Panc1 (cell line): ENCODE results near the gene EXOC8.

Experiments
- SIN3A ChIP-seq: IDR thresholded peaks from 2 replicates; pipeline ENCODE4 v1.6.1; 2012; ENCODE audit warnings: low read depth, mild to moderate bottlenecking, low read length, moderate library complexity, borderline replicate concordance; ENCODE audit not compliant: insufficient read depth
- TF ChIP-seq, protein P1 (sequence below), 2 experiments: IDR thresholded peaks; 2 replicates each; pipeline ENCODE4 v1.6.1; 2011 to 2012; ENCODE audit warnings: low read depth in 2 of 2, control low read depth in 1 of 2, low read length in 1 of 2, mild to moderate bottlenecking in 1 of 2, moderate library complexity in 1 of 2; ENCODE audit not compliant: insufficient read depth in 1 of 2
- TF ChIP-seq, protein P2 (sequence below): fragments of 450-650 bp; IDR thresholded peaks from 2 replicates; pipeline ENCODE4 v1.5.1; 2017; ENCODE audit warnings: mild to moderate bottlenecking

DNA sequence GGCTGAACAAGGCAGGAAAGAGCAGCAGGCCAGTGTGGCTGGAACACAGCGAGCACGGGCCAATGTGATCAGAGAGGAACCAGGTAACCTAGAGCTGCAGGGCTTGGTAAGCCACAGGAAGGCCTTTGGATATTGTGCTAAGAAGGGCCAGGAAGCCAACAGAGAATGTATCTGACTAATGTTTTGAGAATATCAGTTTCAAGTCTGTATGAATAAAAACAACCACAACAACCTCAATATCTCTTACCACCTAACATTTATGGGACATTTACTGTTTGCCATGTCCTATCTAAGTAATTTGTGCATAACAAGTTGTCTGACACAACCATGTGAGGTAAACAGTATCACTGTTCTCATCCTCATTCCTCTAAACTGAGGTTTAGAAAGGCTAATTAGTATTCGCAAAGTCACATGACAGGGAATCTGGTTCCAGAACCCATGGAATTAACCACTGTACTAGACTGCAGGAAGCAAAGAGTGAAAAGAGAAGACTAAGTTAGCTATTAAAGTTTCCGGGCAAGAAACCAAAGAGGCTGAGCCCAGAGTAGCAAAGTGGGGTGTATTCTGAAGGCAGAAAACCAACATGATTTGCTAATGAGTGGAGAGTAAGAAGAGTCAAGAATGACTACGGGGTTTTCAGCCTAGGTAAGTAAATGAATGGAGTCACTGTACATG is 39.4 kb upstream of the EXOC8 start:
- TF ChIP-seq, protein P1, sequence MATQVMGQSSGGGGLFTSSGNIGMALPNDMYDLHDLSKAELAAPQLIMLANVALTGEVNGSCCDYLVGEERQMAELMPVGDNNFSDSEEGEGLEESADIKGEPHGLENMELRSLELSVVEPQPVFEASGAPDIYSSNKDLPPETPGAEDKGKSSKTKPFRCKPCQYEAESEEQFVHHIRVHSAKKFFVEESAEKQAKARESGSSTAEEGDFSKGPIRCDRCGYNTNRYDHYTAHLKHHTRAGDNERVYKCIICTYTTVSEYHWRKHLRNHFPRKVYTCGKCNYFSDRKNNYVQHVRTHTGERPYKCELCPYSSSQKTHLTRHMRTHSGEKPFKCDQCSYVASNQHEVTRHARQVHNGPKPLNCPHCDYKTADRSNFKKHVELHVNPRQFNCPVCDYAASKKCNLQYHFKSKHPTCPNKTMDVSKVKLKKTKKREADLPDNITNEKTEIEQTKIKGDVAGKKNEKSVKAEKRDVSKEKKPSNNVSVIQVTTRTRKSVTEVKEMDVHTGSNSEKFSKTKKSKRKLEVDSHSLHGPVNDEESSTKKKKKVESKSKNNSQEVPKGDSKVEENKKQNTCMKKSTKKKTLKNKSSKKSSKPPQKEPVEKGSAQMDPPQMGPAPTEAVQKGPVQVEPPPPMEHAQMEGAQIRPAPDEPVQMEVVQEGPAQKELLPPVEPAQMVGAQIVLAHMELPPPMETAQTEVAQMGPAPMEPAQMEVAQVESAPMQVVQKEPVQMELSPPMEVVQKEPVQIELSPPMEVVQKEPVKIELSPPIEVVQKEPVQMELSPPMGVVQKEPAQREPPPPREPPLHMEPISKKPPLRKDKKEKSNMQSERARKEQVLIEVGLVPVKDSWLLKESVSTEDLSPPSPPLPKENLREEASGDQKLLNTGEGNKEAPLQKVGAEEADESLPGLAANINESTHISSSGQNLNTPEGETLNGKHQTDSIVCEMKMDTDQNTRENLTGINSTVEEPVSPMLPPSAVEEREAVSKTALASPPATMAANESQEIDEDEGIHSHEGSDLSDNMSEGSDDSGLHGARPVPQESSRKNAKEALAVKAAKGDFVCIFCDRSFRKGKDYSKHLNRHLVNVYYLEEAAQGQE (IDR thresholded peaks at IDR 0.05; ENCODE audit: insufficient read depth in 1 of 2, low read depth in 2 of 2, low read length in 1 of 2) = no peak
- TF ChIP-seq, protein P2, sequence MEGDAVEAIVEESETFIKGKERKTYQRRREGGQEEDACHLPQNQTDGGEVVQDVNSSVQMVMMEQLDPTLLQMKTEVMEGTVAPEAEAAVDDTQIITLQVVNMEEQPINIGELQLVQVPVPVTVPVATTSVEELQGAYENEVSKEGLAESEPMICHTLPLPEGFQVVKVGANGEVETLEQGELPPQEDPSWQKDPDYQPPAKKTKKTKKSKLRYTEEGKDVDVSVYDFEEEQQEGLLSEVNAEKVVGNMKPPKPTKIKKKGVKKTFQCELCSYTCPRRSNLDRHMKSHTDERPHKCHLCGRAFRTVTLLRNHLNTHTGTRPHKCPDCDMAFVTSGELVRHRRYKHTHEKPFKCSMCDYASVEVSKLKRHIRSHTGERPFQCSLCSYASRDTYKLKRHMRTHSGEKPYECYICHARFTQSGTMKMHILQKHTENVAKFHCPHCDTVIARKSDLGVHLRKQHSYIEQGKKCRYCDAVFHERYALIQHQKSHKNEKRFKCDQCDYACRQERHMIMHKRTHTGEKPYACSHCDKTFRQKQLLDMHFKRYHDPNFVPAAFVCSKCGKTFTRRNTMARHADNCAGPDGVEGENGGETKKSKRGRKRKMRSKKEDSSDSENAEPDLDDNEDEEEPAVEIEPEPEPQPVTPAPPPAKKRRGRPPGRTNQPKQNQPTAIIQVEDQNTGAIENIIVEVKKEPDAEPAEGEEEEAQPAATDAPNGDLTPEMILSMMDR = no peak
- no peak for TF ChIP-seq SIN3A
